ENCODE results near the gene PTPRA. TPM values are rescaled to one million over a fixed set of nuclear protein-coding genes. Genes with fewer than 3 reads are reported as not detected.

Gene PTPRA
- total and polyA plus RNA-seq, 2 of the 8 experiments (the other 6 are each of a cell fraction or from before 2014, with no cell fraction given): 47.7 to 51.3 TPM

- Histone ChIP-seq H3K4me2 (ENCODE audit: insufficient read depth in 1 of 2, low read depth in 2 of 2, low read length in 2 of 2) (no peak overlapping the region; a peak in 1 of 4 replicates), H3K27ac (ENCODE audit: low read depth, low read length) (no peak overlapping the region)
Measured at GRCh38 chr20:2871111-2871465, 2.2 kb upstream of the PTPRA start.

More at GRCh38 chr20:2871111-2871465, 2.2 kb upstream of the PTPRA start:
- H3K36me3 ChIP-seq (ENCODE audit: control insufficient read depth in 2 of 4, insufficient read depth in 4 of 4, low read length in 3 of 4): 0 out of 8 replicates have a peak, but pooled peaks cover 0 to 3% (median 0%) of the 10 kb centered on the region in 4 experiments
- H3K56ac ChIP-seq (replicated peaks; ENCODE audit: insufficient read length, low read depth, low read length): no peak overlapping the region
- H3K23me2 ChIP-seq (ENCODE audit: low read depth, low read length): peaks cover 12% of the 10 kb centered on the region
- H2BK20ac ChIP-seq (ENCODE audit: low read length): no peak overlapping the region
- no peak overlapping the region for H3K23ac ChIP-seq (ENCODE audit: insufficient read length)
- H3K27me3 ChIP-seq (replicated peaks in 1 of 4; ENCODE audit: control insufficient read depth in 3 of 4, extremely low read depth in 1 of 4, insufficient read depth in 3 of 4, low read length in 3 of 4): peaks cover 0 to 24% (median 14%) of the 10 kb centered on the region in 4 experiments; a peak in 5 of 7 replicates
- H2AFZ ChIP-seq (ENCODE audit: low read length): no peak overlapping the region
- no peak overlapping the region for H2BK12ac ChIP-seq (ENCODE audit: low read depth, low read length)
- DNase-seq (ENCODE audit: low read depth in 1 of 2, low spot score in 2 of 2): no peak
- no peak overlapping the region for H3K4ac ChIP-seq (replicated peaks; ENCODE audit: insufficient read length, low read depth, low read length)
- no peak overlapping the region for H3K14ac ChIP-seq (ENCODE audit: insufficient read length)
- ChIA-PET CTCF (ENCODE audit: partially characterized antibody) (interaction anchor here (0.7 to 1.4 kb wide), 2 partner anchors 10 to 84 kb away, joined by 3 to 5 read pairs; no protein-coding TSS in a partner anchor), POLR2A (ENCODE audit: partially characterized antibody) (interaction anchor here (1.3 to 2.3 kb wide), 2 partner anchors 10 to 77 kb away, joined by 3 to 12 read pairs; no protein-coding TSS in a partner anchor)
- H3K9ac ChIP-seq (replicated peaks in 1 of 4; ENCODE audit: extremely low read depth in 1 of 4, low read depth in 3 of 4, low read length in 3 of 4): no peak overlapping the region
- peaks cover 2 to 8% of the 10 kb centered on the region in 2 experiments for H4K20me1 ChIP-seq (replicated peaks in 1 of 2; ENCODE audit: control insufficient read depth in 1 of 2, insufficient read depth in 2 of 2, low read length in 2 of 2)
- no peak overlapping the region for H2BK120ac ChIP-seq (replicated peaks; ENCODE audit: low read depth, low read length)
- no peak overlapping the region for H2BK15ac ChIP-seq (ENCODE audit: low read length)
- peaks cover 0 to 23% of the 10 kb centered on the region in 2 experiments; a peak in 2 of 4 replicates for H3K79me2 ChIP-seq (ENCODE audit: control insufficient read depth in 1 of 2, insufficient read depth in 2 of 2, low read length in 2 of 2)
- FAIRE-seq: no peak
- no peak overlapping the region for H3K18ac ChIP-seq (ENCODE audit: extremely low read depth, low read length)
- H4K8ac ChIP-seq (ENCODE audit: extremely low read depth, insufficient read depth, low read length): no peak overlapping the region
- peaks cover 0 to 7% (median 4%) of the 10 kb centered on the region in 4 experiments; a peak in 6 of 7 replicates for H3K4me1 ChIP-seq (replicated peaks in 1 of 4; ENCODE audit: control insufficient read depth in 3 of 4, insufficient read depth in 4 of 4, low read length in 3 of 4)
- no peak overlapping the region for H2BK5ac ChIP-seq (ENCODE audit: low read depth, low read length)
- H4K5ac ChIP-seq (ENCODE audit: insufficient read length, low read depth, low read length): no peak overlapping the region
- no peaks in the 10 kb centered on the region for H3K9me3 ChIP-seq (ENCODE audit: insufficient read depth in 2 of 2, low read depth in 1 of 2, low read length in 1 of 2)
- H3K4me3 ChIP-seq (ENCODE audit: extremely low read depth in 1 of 4, insufficient read depth in 2 of 4, low read depth in 3 of 4, low read length in 4 of 4): no peak overlapping the region
- 75% methylated on average over 2 of the region's 2 CpGs; no CpG with 5 or more reads in 1 of the 2 experiments for WGBS, 2 experiments (ENCODE audit: extremely low coverage in 1 of 2, insufficient coverage in 1 of 2, insufficient read length in 1 of 2, insufficient replicate concordance in 2 of 2, low coverage in 1 of 2, low lambda C conversion rate in 2 of 2, missing lambda C conversion rate in 1 of 2)
- H2AK5ac ChIP-seq (ENCODE audit: low read depth, low read length): no peak overlapping the region
- no peak overlapping the region for H4K91ac ChIP-seq (replicated peaks; ENCODE audit: insufficient read length, low read length)
- H3K79me1 ChIP-seq (ENCODE audit: low read depth, low read length): 0 out of 2 replicates have a peak, but pooled peaks cover 4% of the 10 kb centered on the region
